Sigmoid colon (tissue), 7 donors: ENCODE results near the gene CA11. TPM values are rescaled to one million over a fixed set of nuclear protein-coding genes. Genes with fewer than 3 reads are reported as not detected.

Experiments used
- DNase-seq: peaks from one replicate; pipeline ENCODE4 v3.0.0-alpha.2; 2019
- H3K27ac ChIP-seq, 4 donors: fragments of 200-600 bp; sonication (generic); one replicate each; pipeline ENCODE4 v1.5.1; 2016 to 2019; ENCODE audit warnings: mild to moderate bottlenecking in 1 of 4
- H3K27me3 ChIP-seq, 3 donors: fragments of 200-600 bp; sonication (generic); one replicate each; pipeline ENCODE4 v1.5.1; 2019; ENCODE audit warnings: mild to moderate bottlenecking in 1 of 3
- H3K36me3 ChIP-seq, 4 donors: fragments of 200-600 bp; sonication (generic); one replicate each; pipeline ENCODE4 v1.5.1; 2016 to 2019
- H3K4me1 ChIP-seq, 4 donors: fragments of 200-600 bp; sonication (generic); one replicate each; pipeline ENCODE4 v1.5.1; 2017 to 2019
- H3K4me3 ChIP-seq, 4 donors: fragments of 200-600 bp; sonication (generic); one replicate each; pipeline ENCODE4 v1.5.1; 2017 to 2019; ENCODE audit warnings: mild to moderate bottlenecking in 2 of 4, moderate library complexity in 1 of 4
- H3K9me3 ChIP-seq, 4 donors: fragments of 200-600 bp in 3 of 4; sonication (generic) in 3 of 4; one replicate each; pipeline versions ENCODE4 v1.5.1 to v1.6.1; 2013 to 2019
- CTCF ChIP-seq, 4 experiments: fragments of 450-650 bp in 3 of 4; fragments of 200-600 bp in 1 of 4; IDR thresholded peaks; one replicate each; pipeline ENCODE4 v1.5.1; 2016 to 2019; ENCODE audit warnings: antibody characterized with exemption in 4 of 4, mild to moderate bottlenecking in 3 of 4, moderate library complexity in 2 of 4
- EP300 ChIP-seq, 4 donors: sonication (generic); formaldehyde crosslinking; IDR thresholded peaks; one replicate each; pipeline ENCODE4 v1.6.1; 2017; ENCODE audit warnings: antibody characterized with exemption in 4 of 4
- POLR2A ChIP-seq, 2 donors: fragments of 450-650 bp; IDR thresholded peaks; one replicate each; pipeline ENCODE4 v1.6.1; 2016; ENCODE audit warnings: antibody characterized with exemption in 2 of 2, mild to moderate bottlenecking in 2 of 2, moderate library complexity in 2 of 2
- POLR2AphosphoS5 ChIP-seq, 4 donors: sonication (generic); formaldehyde crosslinking; IDR thresholded peaks; one replicate each; pipeline ENCODE4 v1.6.1; 2017; ENCODE audit warnings: antibody characterized with exemption in 4 of 4
- WGBS, 2 donors: extraction: QIAGEN DNeasy Blood & Tissue Kit; methylation state at CpG; one replicate each; pipeline ENCODE4 v1.1.7; 2013; 5-methylcytosine and 5-hydroxymethylcytosine counted together
- intact Hi-C: fragments of 100-400 bp; cut with DNase I; formaldehyde crosslinking; loops from one replicate; pipeline ENCODE4 v1.15.1; 2023
- polyA plus RNA-seq, 3 donors: library from polyadenylated mRNA; stranded (reverse); fragments of 200-250 nt; gene quantifications; one replicate each; pipeline ENCODE4 v1.2.3, GENCODE V29; 2013
- total RNA-seq, 4 donors: library from RNA; depleted of rRNA; stranded (reverse); fragments of >200 nt; gene quantifications; one replicate each; pipeline ENCODE4 v1.1.0, GENCODE V29; 2016
- donor health status: healthy with polysubstance abuse.
- donor health status: Bipolar disorder and iron deficiency.
- donor health status: healthy.

The CA11 gene
- total and polyA plus RNA-seq, 7 donors = 2.1 to 29.6 (median 13.2) TPM

GRCh38 chr19:48668332-48668731 lies 22.3 kb upstream of the CA11 start:
- H3K27me3 ChIP-seq = no peaks in the 10 kb centered on the region
- intact Hi-C loops = no loop called here
- no peaks in the 10 kb centered on the region for H3K9me3 ChIP-seq
- no peak overlapping the region for H3K27ac ChIP-seq
- WGBS, 2 donors = 84 to 91% methylated on average over 3 of the region's 3 CpGs
- DNase-seq = no peak
- H3K36me3 ChIP-seq = no peaks in the 10 kb centered on the region
- H3K4me3 ChIP-seq = no peak overlapping the region
- TF ChIP-seq POLR2AphosphoS5 (IDR thresholded peaks at IDR 0.05) (no peak), EP300 (IDR thresholded peaks at IDR 0.05) (no peak)
- no peaks in the 10 kb centered on the region for H3K4me1 ChIP-seq

- no peaks in the 10 kb centered on the region for H3K36me3 ChIP-seq
- intact Hi-C loops = no loop called here
- H3K4me3 ChIP-seq = no peak overlapping the region
- no peaks in the 10 kb centered on the region for H3K9me3 ChIP-seq
- no peak for TF ChIP-seq POLR2A (IDR thresholded peaks at IDR 0.05)
- TF ChIP-seq POLR2AphosphoS5 (IDR thresholded peaks at IDR 0.05) = no peak
- TF ChIP-seq EP300 (IDR thresholded peaks at IDR 0.05) = no peak
- no peak for TF ChIP-seq CTCF (IDR thresholded peaks at IDR 0.05)
- H3K27ac ChIP-seq = no peak overlapping the region
- WGBS, 2 donors = 35 to 90% methylated on average over 6 of the region's 6 CpGs
- H3K27me3 ChIP-seq = no peaks in the 10 kb centered on the region
- H3K4me1 ChIP-seq = peaks cover 0 to 7% (median 6%) of the 10 kb centered on the region in 4 donors
- no peak for DNase-seq
Measured at GRCh38 chr19:48665786-48666185, 19.8 kb upstream of the CA11 start.

- 93% methylated on average over 14 of the region's 14 CpGs for WGBS, 2 donors
- intact Hi-C loops = no loop called here
- Histone ChIP-seq H3K4me3 (no peak overlapping the region), H3K4me1 (peaks cover 0 to 10% (median 9%) of the 10 kb centered on the region in 4 donors), H3K9me3 (no peaks in the 10 kb centered on the region), H3K27ac (no peak overlapping the region), H3K27me3 (no peaks in the 10 kb centered on the region), H3K36me3 (no peaks in the 10 kb centered on the region)
- DNase-seq = no peak
- TF ChIP-seq POLR2AphosphoS5 (IDR thresholded peaks at IDR 0.05) (no peak), POLR2A (IDR thresholded peaks at IDR 0.05) (no peak), EP300 (IDR thresholded peaks at IDR 0.05) (no peak), CTCF (IDR thresholded peaks at IDR 0.05) (no peak)
Measured at GRCh38 chr19:48664476-48664875, 18.5 kb upstream of the CA11 start.

GRCh38 chr19:48663667-48664066 lies 17.7 kb upstream of the CA11 start:
- WGBS, 2 donors = 93 to 94% methylated on average over 4 of the region's 4 CpGs
- H3K4me1 ChIP-seq = peaks cover 0 to 10% (median 9%) of the 10 kb centered on the region in 4 donors

GRCh38 chr19:48661711-48662090 lies 15.7 kb upstream of the CA11 start:
- intact Hi-C loops = no loop called here
- 96% methylated on average over 50 of the region's 50 CpGs for WGBS, 2 donors
- H3K9me3 ChIP-seq = no peaks in the 10 kb centered on the region
- no peak overlapping the region for H3K27ac ChIP-seq
- H3K4me3 ChIP-seq = no peak overlapping the region
- H3K36me3 ChIP-seq = no peaks in the 10 kb centered on the region
- no peaks in the 10 kb centered on the region for H3K27me3 ChIP-seq
- DNase-seq = no peak
- TF ChIP-seq EP300 (IDR thresholded peaks at IDR 0.05) = no peak
- no peak for TF ChIP-seq POLR2AphosphoS5 (IDR thresholded peaks at IDR 0.05)
- TF ChIP-seq CTCF (IDR thresholded peaks at IDR 0.05) = no peak
- no peak for TF ChIP-seq POLR2A (IDR thresholded peaks at IDR 0.05)
- peaks cover 0 to 10% (median 9%) of the 10 kb centered on the region in 4 donors for H3K4me1 ChIP-seq

More at GRCh38 chr19:48663667-48664066, 17.7 kb upstream of the CA11 start:
- no peak for TF ChIP-seq POLR2A (IDR thresholded peaks at IDR 0.05)
- Histone ChIP-seq H3K4me3 (no peak overlapping the region), H3K27me3 (no peaks in the 10 kb centered on the region), H3K9me3 (no peaks in the 10 kb centered on the region), H3K36me3 (no peaks in the 10 kb centered on the region), H3K27ac (no peak overlapping the region)
- intact Hi-C loops = no loop called here
- DNase-seq = no peak
